Endodermal cell (in vitro differentiated cells): ENCODE measurements around the gene OSTM1. TPM values are rescaled to one million over a fixed set of nuclear protein-coding genes. Genes with fewer than 3 reads are reported as not detected.

ENCODE experiments used
- DNase-seq: peaks from one replicate; pipeline ENCODE4 v3.0.0-alpha.2; 2017
- H3K27ac ChIP-seq: 2 replicates; pipeline ENCODE4 v1.5.1; 2013; ENCODE audit warnings: mild to moderate bottlenecking, low read depth, low read length, moderate library complexity
- H3K27me3 ChIP-seq: 2 replicates; pipeline ENCODE4 v1.6.1; 2013; ENCODE audit warnings: mild to moderate bottlenecking, low read length, moderate library complexity; ENCODE audit not compliant: insufficient read depth, control insufficient read depth, poor library complexity, severe bottlenecking
- H3K36me3 ChIP-seq: 2 replicates; pipeline ENCODE4 v1.7.0; 2013; ENCODE audit warnings: mild to moderate bottlenecking, low read length, moderate library complexity; ENCODE audit not compliant: control insufficient read depth, insufficient read depth
- H3K4me1 ChIP-seq: one replicate; pipeline ENCODE4 v1.7.0; 2013; ENCODE audit warnings: low read length; ENCODE audit not compliant: control insufficient read depth, insufficient read depth
- H3K4me3 ChIP-seq: 2 replicates; pipeline ENCODE4 v1.5.1; 2013; ENCODE audit warnings: mild to moderate bottlenecking, low read length, moderate library complexity
- H3K9ac ChIP-seq: 2 replicates; pipeline ENCODE4 v1.6.1; 2013; ENCODE audit warnings: mild to moderate bottlenecking, low read length, moderate library complexity; ENCODE audit not compliant: poor library complexity, severe bottlenecking; ENCODE audit errors: extremely low read depth
- H3K9me3 ChIP-seq: 2 replicates; pipeline ENCODE4 v1.6.1; 2013; ENCODE audit warnings: mild to moderate bottlenecking, low read length, moderate library complexity; ENCODE audit not compliant: control insufficient read depth
- H3K27ac Mint-ChIP-seq: 2 replicates; pipeline ENCODE4 v1.8.0; 2020; ENCODE audit warnings: mixed read lengths
- H3K27me3 Mint-ChIP-seq: 2 replicates; pipeline ENCODE4 v1.8.0; 2021; ENCODE audit warnings: mild to moderate bottlenecking, mixed read lengths; ENCODE audit not compliant: insufficient read depth
- H3K36me3 Mint-ChIP-seq: 2 replicates; pipeline ENCODE4 v1.8.0; 2020; ENCODE audit warnings: low read depth, mixed read lengths
- H3K4me1 Mint-ChIP-seq: 2 replicates; pipeline ENCODE4 v1.8.0; 2020; ENCODE audit warnings: mixed read lengths
- H3K4me3 Mint-ChIP-seq: 2 replicates; pipeline ENCODE4 v1.8.0; 2020; ENCODE audit warnings: mild to moderate bottlenecking, moderate library complexity, mixed read lengths
- H3K9me3 Mint-ChIP-seq: 2 replicates; pipeline ENCODE4 v1.8.0; 2020; ENCODE audit warnings: mild to moderate bottlenecking, mixed read lengths
- WGBS, 2 experiments: methylation state at CpG; one replicate each; pipeline versions ENCODE4 v1.1.5 to v1.1.7; 2013; ENCODE audit warnings: missing lambda C conversion rate in 2 of 2, mixed read lengths in 1 of 2; ENCODE audit not compliant: insufficient coverage in 1 of 2, insufficient read length in 1 of 2; 5-methylcytosine and 5-hydroxymethylcytosine counted together
- total RNA-seq, 2 donors: library from RNA; stranded (reverse); fragmentation: NEBNext Ultra II Directional in 1 of 2; extraction: Animal tissue kit (Norgen Biotek cat#: 25700) in 1 of 2; gene quantifications; 2 replicates in 1 of 2; 3 replicates in 1 of 2; pipeline ENCODE4 v1.2.1, GENCODE V29; 2021
- TF ChIP-seq, protein P1 (sequence below): fragments of 200-600 bp; sonication (generic); conservative IDR thresholded peaks from 2 replicates; pipeline ENCODE4 v1.5.0; 2021; ENCODE audit warnings: antibody characterized with exemption, mild to moderate bottlenecking

Gene OSTM1
- total RNA-seq, 2 donors from 2014 or later, result 16.9 to 25.3 TPM

DNA sequence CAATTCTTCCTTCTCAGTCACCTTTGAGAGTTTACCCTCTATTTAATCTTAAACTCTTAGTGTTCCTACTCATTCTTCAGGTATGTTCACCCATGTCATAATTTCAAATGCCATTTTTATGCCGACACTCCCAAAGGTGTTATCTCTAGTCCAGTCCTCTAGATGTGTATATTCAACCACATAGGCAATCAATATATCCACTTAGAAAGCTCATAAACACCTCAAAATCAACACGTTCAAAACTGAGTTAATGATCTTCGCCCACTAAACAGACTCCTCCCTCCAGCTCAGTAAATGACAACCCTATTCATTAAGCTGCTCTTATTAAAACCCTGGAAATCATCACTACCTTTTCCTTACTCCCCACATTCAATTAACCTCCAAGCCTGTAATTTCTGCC lies 6.4 kb downstream of the OSTM1 start:
- Mint-ChIP-seq H3K4me3 (no peak overlapping the region), H3K4me1 (peaks cover 1% of the 10 kb centered on the region), H3K27me3 (no peaks in the 10 kb centered on the region), H3K36me3 (peaks cover 2% of the 10 kb centered on the region), H3K9me3 (no peaks in the 10 kb centered on the region), H3K27ac (no peak overlapping the region)
- WGBS, 2 experiments, result 91 to 96% methylated on average over 3 of the region's 3 CpGs
- Histone ChIP-seq H3K9ac (no peak overlapping the region), H3K27ac (no peak overlapping the region), H3K4me1 (no peaks in the 10 kb centered on the region), H3K9me3 (no peaks in the 10 kb centered on the region), H3K27me3 (no peaks in the 10 kb centered on the region), H3K4me3 (no peak overlapping the region), H3K36me3 (peaks cover 18% of the 10 kb centered on the region)
- no peak for DNase-seq
- TF ChIP-seq, protein P1, sequence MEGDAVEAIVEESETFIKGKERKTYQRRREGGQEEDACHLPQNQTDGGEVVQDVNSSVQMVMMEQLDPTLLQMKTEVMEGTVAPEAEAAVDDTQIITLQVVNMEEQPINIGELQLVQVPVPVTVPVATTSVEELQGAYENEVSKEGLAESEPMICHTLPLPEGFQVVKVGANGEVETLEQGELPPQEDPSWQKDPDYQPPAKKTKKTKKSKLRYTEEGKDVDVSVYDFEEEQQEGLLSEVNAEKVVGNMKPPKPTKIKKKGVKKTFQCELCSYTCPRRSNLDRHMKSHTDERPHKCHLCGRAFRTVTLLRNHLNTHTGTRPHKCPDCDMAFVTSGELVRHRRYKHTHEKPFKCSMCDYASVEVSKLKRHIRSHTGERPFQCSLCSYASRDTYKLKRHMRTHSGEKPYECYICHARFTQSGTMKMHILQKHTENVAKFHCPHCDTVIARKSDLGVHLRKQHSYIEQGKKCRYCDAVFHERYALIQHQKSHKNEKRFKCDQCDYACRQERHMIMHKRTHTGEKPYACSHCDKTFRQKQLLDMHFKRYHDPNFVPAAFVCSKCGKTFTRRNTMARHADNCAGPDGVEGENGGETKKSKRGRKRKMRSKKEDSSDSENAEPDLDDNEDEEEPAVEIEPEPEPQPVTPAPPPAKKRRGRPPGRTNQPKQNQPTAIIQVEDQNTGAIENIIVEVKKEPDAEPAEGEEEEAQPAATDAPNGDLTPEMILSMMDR, result no peak

DNA sequence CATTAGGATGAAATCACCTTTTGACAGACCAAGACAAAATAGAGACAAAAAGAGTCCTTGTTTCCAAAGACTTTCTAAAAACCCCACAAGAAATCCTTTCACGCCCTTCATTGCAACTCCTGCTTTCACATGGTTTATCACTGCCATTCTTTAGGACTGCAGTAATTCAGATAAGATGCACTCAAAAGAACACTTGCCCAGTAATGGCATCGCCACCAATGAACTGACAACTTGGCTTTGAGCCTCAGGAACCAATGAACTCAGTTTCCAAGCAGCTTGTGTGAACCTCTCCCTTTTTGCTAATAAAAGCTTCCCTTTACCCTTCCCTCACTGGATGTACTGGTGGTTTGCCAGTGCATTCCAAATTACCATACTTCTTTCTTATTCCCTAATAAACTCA lies 21.8 kb downstream of the OSTM1 start:
- Histone ChIP-seq H3K4me1 (no peaks in the 10 kb centered on the region), H3K27me3 (no peaks in the 10 kb centered on the region), H3K36me3 (peaks cover 10% of the 10 kb centered on the region), H3K27ac (no peak overlapping the region), H3K4me3 (no peak overlapping the region), H3K9ac (no peak overlapping the region), H3K9me3 (no peaks in the 10 kb centered on the region)
- no peak overlapping the region for H3K4me3 Mint-ChIP-seq
- TF ChIP-seq, protein P1, result no peak
- peaks cover 9% of the 10 kb centered on the region for H3K36me3 Mint-ChIP-seq
- no peaks in the 10 kb centered on the region for H3K9me3 Mint-ChIP-seq
- no peak overlapping the region for H3K27ac Mint-ChIP-seq
- WGBS, 2 experiments, result 92 to 100% methylated on average over 2 of the region's 2 CpGs
- no peaks in the 10 kb centered on the region for H3K27me3 Mint-ChIP-seq
- DNase-seq, result no peak
- no peaks in the 10 kb centered on the region for H3K4me1 Mint-ChIP-seq

DNA sequence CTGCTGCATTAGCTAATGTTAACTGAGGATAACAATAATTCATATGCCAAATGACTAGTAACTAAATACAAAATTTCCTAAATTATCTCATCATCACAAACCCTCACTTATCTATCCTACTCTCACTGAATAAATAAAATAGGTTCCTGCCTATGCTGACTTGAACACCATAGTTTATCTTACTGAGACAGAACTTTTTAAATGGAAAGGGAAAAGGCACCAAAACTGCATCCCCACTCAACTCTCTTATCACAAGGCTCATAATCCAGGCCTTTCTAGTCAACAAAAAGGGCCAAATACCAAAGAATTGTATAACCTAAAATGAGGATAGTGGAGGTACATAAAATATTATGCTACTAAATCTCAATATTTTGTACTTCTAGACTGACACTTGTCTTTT lies 23.1 kb downstream of the OSTM1 start:
- Histone ChIP-seq H3K4me3 (no peak overlapping the region), H3K27ac (no peak overlapping the region), H3K36me3 (peaks cover 14% of the 10 kb centered on the region), H3K27me3 (no peaks in the 10 kb centered on the region), H3K9ac (no peak overlapping the region), H3K9me3 (no peaks in the 10 kb centered on the region), H3K4me1 (no peaks in the 10 kb centered on the region)
- TF ChIP-seq, protein P1, result no peak
- H3K27me3 Mint-ChIP-seq, result no peaks in the 10 kb centered on the region
- peaks cover 14% of the 10 kb centered on the region for H3K36me3 Mint-ChIP-seq
- no peak overlapping the region for H3K27ac Mint-ChIP-seq
- H3K4me3 Mint-ChIP-seq, result no peak overlapping the region
- H3K9me3 Mint-ChIP-seq, result peaks cover 1% of the 10 kb centered on the region
- DNase-seq, result no peak
- no peaks in the 10 kb centered on the region for H3K4me1 Mint-ChIP-seq
